Astrocyte (in vitro differentiated cells and primary cell): ENCODE data around the gene ATAT1. TPM values are rescaled to one million over a fixed set of nuclear protein-coding genes. Genes with fewer than 3 reads are reported as not detected.
A peak's percentile ranks its signal among the peaks of the same experiment; 100 is the strongest.
"Not testable (repeated sequence)": the region's sequence is repeated elsewhere in the genome, so short reads cannot be mapped to it uniquely, and the experiment has no call there.

Experiments used
- DNase-seq: peaks from one replicate; pipeline ENCODE4 v3.0.0-alpha.2; 2010; ENCODE audit warnings: low read depth
- FAIRE-seq: peaks from 2 replicates; lab custom pipeline; 2011; peaks lifted over from hg19 to GRCh38; lab: Jason Lieb, UNC
- H2AFZ ChIP-seq: 2 replicates; pipeline ENCODE4 v1.6.0; 2012; ENCODE audit warnings: low read depth, low read length, inconsistent platforms
- H3K27ac ChIP-seq: 2 replicates; pipeline ENCODE4 v1.5.1; 2011; ENCODE audit warnings: low read depth, low read length, inconsistent platforms
- H3K27me3 ChIP-seq: 2 replicates; pipeline ENCODE4 v1.6.0; 2011; ENCODE audit warnings: low read length, inconsistent platforms; ENCODE audit not compliant: insufficient read depth
- H3K36me3 ChIP-seq: 2 replicates; pipeline ENCODE4 v1.5.1; 2011; ENCODE audit warnings: low read length, inconsistent platforms; ENCODE audit not compliant: insufficient read depth
- H3K4me1 ChIP-seq: 2 replicates; pipeline ENCODE4 v1.5.1; 2011; ENCODE audit warnings: low read length, inconsistent platforms; ENCODE audit not compliant: insufficient read depth
- H3K4me2 ChIP-seq: 2 replicates; pipeline ENCODE4 v1.6.0; 2012; ENCODE audit warnings: low read length, inconsistent platforms
- H3K4me3 ChIP-seq: 2 replicates; pipeline ENCODE4 v1.5.1; 2011; ENCODE audit warnings: low read depth, mild to moderate bottlenecking, low read length, inconsistent platforms; ENCODE audit not compliant: insufficient read depth
- H3K79me2 ChIP-seq: 2 replicates; pipeline ENCODE4 v1.6.0; 2012; ENCODE audit warnings: mild to moderate bottlenecking, low read length, inconsistent platforms; ENCODE audit not compliant: insufficient read depth
- H3K9ac ChIP-seq: 2 replicates; pipeline ENCODE4 v1.6.0; 2012; ENCODE audit warnings: mild to moderate bottlenecking, low read length, inconsistent platforms
- H3K9me3 ChIP-seq: 2 replicates; pipeline ENCODE4 v1.5.1; 2012; ENCODE audit warnings: low read depth, mild to moderate bottlenecking, low read length, inconsistent platforms; ENCODE audit not compliant: insufficient read depth
- H4K20me1 ChIP-seq: 2 replicates; pipeline ENCODE4 v1.6.0; 2012; ENCODE audit warnings: low read length, inconsistent platforms; ENCODE audit not compliant: insufficient read depth
- H3K27ac Mint-ChIP-seq: one replicate; pipeline ENCODE4 v1.8.0; 2021; ENCODE audit warnings: mild to moderate bottlenecking, mixed read lengths; ENCODE audit not compliant: unreplicated experiment
- H3K27me3 Mint-ChIP-seq: one replicate; pipeline ENCODE4 v1.8.0; 2021; ENCODE audit warnings: low read depth, mixed read lengths; ENCODE audit not compliant: unreplicated experiment
- H3K36me3 Mint-ChIP-seq: one replicate; pipeline ENCODE4 v1.8.0; 2021; ENCODE audit warnings: low read depth, mixed read lengths; ENCODE audit not compliant: unreplicated experiment
- H3K4me1 Mint-ChIP-seq: one replicate; pipeline ENCODE4 v1.8.0; 2021; ENCODE audit warnings: low read depth, mixed read lengths; ENCODE audit not compliant: unreplicated experiment
- H3K4me3 Mint-ChIP-seq: one replicate; pipeline ENCODE4 v1.8.0; 2021; ENCODE audit warnings: mild to moderate bottlenecking, moderate library complexity, mixed read lengths; ENCODE audit not compliant: unreplicated experiment
- H3K9me3 Mint-ChIP-seq: one replicate; pipeline ENCODE4 v1.8.0; 2021; ENCODE audit warnings: mild to moderate bottlenecking, mixed read lengths; ENCODE audit not compliant: unreplicated experiment
- EZH2 ChIP-seq: IDR thresholded peaks from 2 replicates; pipeline ENCODE4 v1.6.1; 2012; ENCODE audit warnings: mild to moderate bottlenecking, low read length, inconsistent platforms; ENCODE audit not compliant: insufficient read depth
- total RNA-seq: library from RNA; stranded (reverse); gene quantifications from 2 replicates; pipeline ENCODE4 v1.2.1, GENCODE V29; 2021
- TF ChIP-seq, protein P1 (sequence below): IDR thresholded peaks from 2 replicates; pipeline ENCODE4 v1.5.1; 2011; ENCODE audit warnings: low read depth, mild to moderate bottlenecking, inconsistent platforms, low read length, moderate library complexity; ENCODE audit not compliant: insufficient read depth

ATAT1 gene
- total RNA-seq, 1 donor from 2014 or later, result 16.6 TPM

DNA sequence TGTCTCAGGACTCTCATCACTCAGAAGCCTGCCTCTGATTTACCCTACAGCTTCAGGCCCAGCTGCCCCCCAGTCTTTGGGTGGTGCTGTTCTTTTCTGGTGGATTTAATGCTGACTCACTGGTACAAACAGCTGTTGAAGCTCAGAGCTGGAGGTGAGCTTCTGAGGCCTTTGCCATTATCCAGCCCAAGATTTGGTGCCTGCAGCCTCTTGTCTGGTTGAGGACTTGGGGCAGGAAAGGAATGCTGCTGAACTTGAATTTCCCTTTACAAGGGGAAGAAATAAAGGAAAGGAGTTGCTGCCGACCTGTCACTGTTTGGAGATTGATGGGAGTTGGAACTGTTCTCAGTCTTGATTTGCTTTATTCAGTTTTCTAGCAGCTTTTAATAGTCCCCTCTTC is 35.7 kb upstream of the ATAT1 start:
- DNase-seq, result peak; percentile 41

DNA sequence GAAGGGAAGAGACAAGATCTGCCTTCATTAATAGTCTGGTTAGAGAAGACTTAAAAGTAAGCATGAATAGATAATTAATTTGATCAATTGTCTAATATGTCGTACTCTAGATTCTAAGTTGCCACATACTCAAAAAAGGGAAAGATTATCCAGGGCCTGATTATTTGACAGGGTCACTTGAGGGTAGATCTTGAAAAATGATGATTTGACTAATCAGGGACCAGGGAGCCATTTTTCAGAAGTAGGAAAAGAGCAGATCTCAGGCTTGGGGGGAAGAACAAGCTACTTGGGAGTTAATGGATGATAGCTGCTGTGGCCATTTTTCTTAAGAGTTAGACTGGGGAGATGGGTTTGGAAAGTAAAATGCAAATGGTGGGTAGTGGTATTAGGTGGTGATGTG is 34.4 kb upstream of the ATAT1 start:
- H3K27me3 Mint-ChIP-seq, result no peaks in the 10 kb centered on the region
- no peak overlapping the region for H3K4me2 ChIP-seq
- peaks cover 22% of the 10 kb centered on the region for H3K4me1 Mint-ChIP-seq
- H3K4me1 ChIP-seq, result peaks cover 9% of the 10 kb centered on the region
- DNase-seq (no peak), FAIRE-seq (no peak)
- peaks cover 2% of the 10 kb centered on the region for H3K9me3 Mint-ChIP-seq
- no peaks in the 10 kb centered on the region for H3K27me3 ChIP-seq
- H3K27ac ChIP-seq, result no peak overlapping the region
- H4K20me1 ChIP-seq, result peaks cover 32% of the 10 kb centered on the region
- peak overlapping the region; percentile 19 for H3K27ac Mint-ChIP-seq
- H3K9me3 ChIP-seq, result no peaks in the 10 kb centered on the region
- H3K4me3 Mint-ChIP-seq, result no peak overlapping the region
- H3K36me3 Mint-ChIP-seq, result peaks cover 25% of the 10 kb centered on the region
- no peak for TF ChIP-seq EZH2
- TF ChIP-seq, protein P1, sequence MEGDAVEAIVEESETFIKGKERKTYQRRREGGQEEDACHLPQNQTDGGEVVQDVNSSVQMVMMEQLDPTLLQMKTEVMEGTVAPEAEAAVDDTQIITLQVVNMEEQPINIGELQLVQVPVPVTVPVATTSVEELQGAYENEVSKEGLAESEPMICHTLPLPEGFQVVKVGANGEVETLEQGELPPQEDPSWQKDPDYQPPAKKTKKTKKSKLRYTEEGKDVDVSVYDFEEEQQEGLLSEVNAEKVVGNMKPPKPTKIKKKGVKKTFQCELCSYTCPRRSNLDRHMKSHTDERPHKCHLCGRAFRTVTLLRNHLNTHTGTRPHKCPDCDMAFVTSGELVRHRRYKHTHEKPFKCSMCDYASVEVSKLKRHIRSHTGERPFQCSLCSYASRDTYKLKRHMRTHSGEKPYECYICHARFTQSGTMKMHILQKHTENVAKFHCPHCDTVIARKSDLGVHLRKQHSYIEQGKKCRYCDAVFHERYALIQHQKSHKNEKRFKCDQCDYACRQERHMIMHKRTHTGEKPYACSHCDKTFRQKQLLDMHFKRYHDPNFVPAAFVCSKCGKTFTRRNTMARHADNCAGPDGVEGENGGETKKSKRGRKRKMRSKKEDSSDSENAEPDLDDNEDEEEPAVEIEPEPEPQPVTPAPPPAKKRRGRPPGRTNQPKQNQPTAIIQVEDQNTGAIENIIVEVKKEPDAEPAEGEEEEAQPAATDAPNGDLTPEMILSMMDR, result no peak
- peaks cover 49% of the 10 kb centered on the region for H3K36me3 ChIP-seq
- no peak overlapping the region for H3K4me3 ChIP-seq
- peaks cover 25% of the 10 kb centered on the region for H3K79me2 ChIP-seq
- H2AFZ ChIP-seq, result no peak overlapping the region
- no peak overlapping the region for H3K9ac ChIP-seq

More for the DNA sequence above, 35.7 kb upstream of the ATAT1 start:
- no peaks in the 10 kb centered on the region for H3K9me3 ChIP-seq
- peaks cover 22% of the 10 kb centered on the region for H3K36me3 Mint-ChIP-seq
- H3K9ac ChIP-seq, result peak overlapping the region; percentile 13
- peaks cover 22% of the 10 kb centered on the region for H3K4me1 Mint-ChIP-seq
- peaks cover 25% of the 10 kb centered on the region for H3K79me2 ChIP-seq
- peaks cover 32% of the 10 kb centered on the region for H4K20me1 ChIP-seq
- peak overlapping the region; percentile 62 for H3K4me3 Mint-ChIP-seq
- H3K27ac ChIP-seq, result peak overlapping the region; percentile 17
- no peaks in the 10 kb centered on the region for H3K27me3 Mint-ChIP-seq
- no peak overlapping the region for H2AFZ ChIP-seq
- H3K4me3 ChIP-seq, result no peak overlapping the region
- FAIRE-seq, result no peak
- H3K4me2 ChIP-seq, result peak overlapping the region; percentile 15
- H3K36me3 ChIP-seq, result peaks cover 58% of the 10 kb centered on the region
- peak overlapping the region; percentile 89 for H3K27ac Mint-ChIP-seq
- TF ChIP-seq EZH2, result no peak
- TF ChIP-seq, protein P1, result no peak
- peaks cover 2% of the 10 kb centered on the region for H3K9me3 Mint-ChIP-seq
- peaks cover 9% of the 10 kb centered on the region for H3K4me1 ChIP-seq
- no peaks in the 10 kb centered on the region for H3K27me3 ChIP-seq

GRCh38 chr6:30597315-30598144 is 29.1 kb upstream of the ATAT1 start:
- FAIRE-seq, H3K9me3 Mint-ChIP-seq, H2AFZ ChIP-seq, H3K9me3 ChIP-seq, H3K27me3 Mint-ChIP-seq, H3K4me1 Mint-ChIP-seq, H3K4me3 Mint-ChIP-seq, H3K9ac ChIP-seq, H3K4me3 ChIP-seq, H3K4me1 ChIP-seq, H3K27ac ChIP-seq, H3K4me2 ChIP-seq, H3K79me2 ChIP-seq, H3K27me3 ChIP-seq: not testable (repeated sequence)
- Histone ChIP-seq H4K20me1 (peaks cover 41% of the 10 kb centered on the region), H3K36me3 (peaks cover 24% of the 10 kb centered on the region)
- TF ChIP-seq, protein P1, result peak; percentile 81
- Mint-ChIP-seq H3K36me3 (peaks cover 15% of the 10 kb centered on the region), H3K27ac (peak overlapping the region; percentile 82)
- DNase-seq, result peak; percentile 57
